Measurements from ENCODE around the gene LDLRAD4. TPM values are rescaled to one million over a fixed set of nuclear protein-coding genes. Genes with fewer than 3 reads are reported as not detected.

The LDLRAD4 gene
- total RNA-seq, 1 experiment from 2014 or later = not detected

GRCh38 chr18:13202571-13202970 lies 16.0 kb upstream of the LDLRAD4 start:
- TF ChIP-seq EZH2 (IDR thresholded peaks at IDR 0.05; ENCODE audit: low read length, unreplicated experiment) = no peak
- no peak for TF ChIP-seq EZH2phosphoT487 (IDR thresholded peaks at IDR 0.05; ENCODE audit: borderline replicate concordance, low read length)
- TF ChIP-seq CTCF (conservative IDR thresholded peaks at IDR 0.05; ENCODE audit: low read depth, low read length) = no peak
- POLR2A ChIA-PET (ENCODE audit: unreplicated experiment) = no interaction called here
- Histone ChIP-seq H3K79me2 (ENCODE audit: low read length) (no peaks in the 10 kb centered on the region), H3K4me3 (ENCODE audit: low read length) (no peak overlapping the region), H3K27me3 (ENCODE audit: low read length) (peaks cover 49% of the 10 kb centered on the region), H3K9me3 (ENCODE audit: low read length) (peaks cover 9% of the 10 kb centered on the region; the same call in 1 of the 2 replicates), H3K9ac (ENCODE audit: low read length) (no peak overlapping the region), H2AFZ (ENCODE audit: low read length) (no peak overlapping the region), H3K27ac (ENCODE audit: low read length) (no peak overlapping the region), H4K20me1 (ENCODE audit: low read length) (no peaks in the 10 kb centered on the region), H3F3A (ENCODE audit: low read length, unreplicated experiment) (no peaks in the 10 kb centered on the region), H3K4me2 (ENCODE audit: low read length) (no peak overlapping the region), H3K4me1 (ENCODE audit: insufficient read depth, low read length) (no peaks in the 10 kb centered on the region), H3K36me3 (ENCODE audit: low read depth, low read length) (no peaks in the 10 kb centered on the region), H3K9me2 (replicated peaks; ENCODE audit: low read length) (no peaks in the 10 kb centered on the region)
- CTCF ChIA-PET = interaction anchor here (0.5 kb wide), 1 partner anchor 581 kb away, joined by 3 read pairs; no protein-coding TSS in a partner anchor
- no peak for DNase-seq
- ATAC-seq = no peak
- intact Hi-C loops (cut with micrococcal nuclease) = no loop called here
- no TSS peak for BruUV-seq (replicated peaks)

- Histone ChIP-seq H2AFZ (ENCODE audit: low read length) (no peak overlapping the region), H3K4me2 (ENCODE audit: low read length) (no peak overlapping the region), H3K36me3 (ENCODE audit: low read depth, low read length) (no peaks in the 10 kb centered on the region), H3K9me2 (replicated peaks; ENCODE audit: low read length) (no peaks in the 10 kb centered on the region), H3K79me2 (ENCODE audit: low read length) (no peaks in the 10 kb centered on the region), H3K27me3 (ENCODE audit: low read length) (peaks cover 70% of the 10 kb centered on the region), H4K20me1 (ENCODE audit: low read length) (no peaks in the 10 kb centered on the region), H3K9me3 (ENCODE audit: low read length) (no peaks in the 10 kb centered on the region), H3K27ac (ENCODE audit: low read length) (no peak overlapping the region), H3K4me1 (ENCODE audit: insufficient read depth, low read length) (no peaks in the 10 kb centered on the region), H3F3A (ENCODE audit: low read length, unreplicated experiment) (no peaks in the 10 kb centered on the region), H3K4me3 (ENCODE audit: low read length) (no peak overlapping the region), H3K9ac (ENCODE audit: low read length) (no peak overlapping the region)
- ChIA-PET CTCF (no interaction called here), POLR2A (ENCODE audit: unreplicated experiment) (no interaction called here)
- no TSS peak for BruUV-seq (replicated peaks)
- intact Hi-C loops (cut with micrococcal nuclease) = no loop called here
- no peak for TF ChIP-seq CTCF (conservative IDR thresholded peaks at IDR 0.05; ENCODE audit: low read depth, low read length)
- no peak for TF ChIP-seq EZH2 (IDR thresholded peaks at IDR 0.05; ENCODE audit: low read length, unreplicated experiment)
- TF ChIP-seq EZH2phosphoT487 (IDR thresholded peaks at IDR 0.05; ENCODE audit: borderline replicate concordance, low read length) = no peak
- ATAC-seq = no peak
- DNase-seq = no peak
Measured at GRCh38 chr18:13206301-13206700, 12.3 kb upstream of the LDLRAD4 start.

- H2AFZ ChIP-seq (ENCODE audit: low read length) = no peak overlapping the region
- H3F3A ChIP-seq (ENCODE audit: low read length, unreplicated experiment) = no peaks in the 10 kb centered on the region
- no peak for TF ChIP-seq EZH2 (IDR thresholded peaks at IDR 0.05; ENCODE audit: low read length, unreplicated experiment)
- no peak for TF ChIP-seq EZH2phosphoT487 (IDR thresholded peaks at IDR 0.05; ENCODE audit: borderline replicate concordance, low read length)
- TF ChIP-seq CTCF (conservative IDR thresholded peaks at IDR 0.05; ENCODE audit: low read depth, low read length) = no peak
- H3K9ac ChIP-seq (ENCODE audit: low read length) = no peak overlapping the region
- BruUV-seq (replicated peaks) = no TSS peak
- no peaks in the 10 kb centered on the region for H3K36me3 ChIP-seq (ENCODE audit: low read depth, low read length)
- no peaks in the 10 kb centered on the region for H3K9me3 ChIP-seq (ENCODE audit: low read length)
- H3K27ac ChIP-seq (ENCODE audit: low read length) = no peak overlapping the region
- DNase-seq = no peak
- H3K4me2 ChIP-seq (ENCODE audit: low read length) = no peak overlapping the region
- no peaks in the 10 kb centered on the region for H3K9me2 ChIP-seq (replicated peaks; ENCODE audit: low read length)
- no peak overlapping the region for H3K4me3 ChIP-seq (ENCODE audit: low read length)
- H3K4me1 ChIP-seq (ENCODE audit: insufficient read depth, low read length) = no peaks in the 10 kb centered on the region
- no peaks in the 10 kb centered on the region for H3K79me2 ChIP-seq (ENCODE audit: low read length)
- no peak for ATAC-seq
- ChIA-PET CTCF (no interaction called here), POLR2A (ENCODE audit: unreplicated experiment) (no interaction called here)
- peaks cover 76% of the 10 kb centered on the region for H3K27me3 ChIP-seq (ENCODE audit: low read length)
- intact Hi-C loops (cut with micrococcal nuclease) = no loop called here
- H4K20me1 ChIP-seq (ENCODE audit: low read length) = no peaks in the 10 kb centered on the region
Measured at GRCh38 chr18:13207294-13207693, 11.3 kb upstream of the LDLRAD4 start.
